OCI-LY1 (cell line): Measurements from ENCODE around the gene TAOK1.

ENCODE experiments used
- H2AFZ ChIP-seq: fragments of 200-600 bp; sonication (generic), shearing (Covaris generic); 2 replicates; pipeline ENCODE4 v1.6.0; 2014; ENCODE audit warnings: antibody characterized with exemption, mild to moderate bottlenecking, low read length
- H3F3A ChIP-seq: fragments of 200-600 bp; sonication (generic), shearing (Covaris generic); 2 replicates; pipeline ENCODE4 v1.6.0; 2014; ENCODE audit warnings: mild to moderate bottlenecking, antibody characterized with exemption, low read length, moderate library complexity; ENCODE audit not compliant: insufficient read depth
- H3K27ac ChIP-seq: fragments of 200-600 bp; sonication (generic); 2 replicates; pipeline ENCODE4 v1.5.1; 2014; ENCODE audit warnings: low read length, mixed run types, mild to moderate bottlenecking, low read depth; ENCODE audit not compliant: poor library complexity, severe bottlenecking
- H3K27me3 ChIP-seq: fragments of 200-600 bp; sonication (generic); 2 replicates; pipeline ENCODE4 v1.6.0; 2014; ENCODE audit warnings: antibody characterized with exemption, mild to moderate bottlenecking, low read length, moderate library complexity; ENCODE audit not compliant: insufficient read depth
- H3K36me3 ChIP-seq: fragments of 200-600 bp; sonication (generic); 2 replicates; pipeline ENCODE4 v1.6.1; 2014; ENCODE audit warnings: mild to moderate bottlenecking, antibody characterized with exemption, low read length, moderate library complexity, mixed read lengths; ENCODE audit not compliant: insufficient read depth
- H3K4me1 ChIP-seq: fragments of 200-600 bp; sonication (generic); 2 replicates; pipeline ENCODE4 v1.5.1; 2014; ENCODE audit warnings: mild to moderate bottlenecking, low read length, moderate library complexity; ENCODE audit not compliant: insufficient read depth, severe bottlenecking
- H3K4me2 ChIP-seq: fragments of 200-600 bp; sonication (generic), shearing (Covaris generic); 2 replicates; pipeline ENCODE4 v1.6.1; 2014; ENCODE audit warnings: low read length
- H3K4me3 ChIP-seq: fragments of 200-600 bp; sonication (generic); 2 replicates; pipeline ENCODE4 v1.5.1; 2014; ENCODE audit warnings: low read length, low read depth, mild to moderate bottlenecking, mixed read lengths; ENCODE audit not compliant: poor library complexity, severe bottlenecking
- H3K79me2 ChIP-seq: fragments of 200-600 bp; shearing (Covaris generic); 2 replicates; pipeline ENCODE4 v1.6.1; 2016; ENCODE audit warnings: mixed run types, low read length, mixed read lengths; ENCODE audit not compliant: insufficient read depth
- H3K9ac ChIP-seq: fragments of 200-600 bp; sonication (generic), shearing (Covaris generic); 2 replicates; pipeline ENCODE4 v1.6.1; 2014; ENCODE audit warnings: mild to moderate bottlenecking, low read length, mixed read lengths
- H3K9me2 ChIP-seq: fragments of 200-600 bp; sonication (generic), shearing (Covaris generic); 2 replicates; pipeline ENCODE4 v1.6.1; 2014; ENCODE audit warnings: low read depth, mild to moderate bottlenecking, low read length, mixed read lengths
- H3K9me3 ChIP-seq: fragments of 200-600 bp; shearing (Covaris generic); 2 replicates; pipeline ENCODE4 v1.6.1; 2014; ENCODE audit warnings: low read length, mixed read lengths
- H4K20me1 ChIP-seq: fragments of 200-600 bp; sonication (generic), shearing (Covaris generic); 2 replicates; pipeline ENCODE4 v1.6.0; 2016; ENCODE audit warnings: mild to moderate bottlenecking, low read length; ENCODE audit not compliant: insufficient read depth
- EZH2 ChIP-seq: fragments of 200-600 bp; sonication (generic), shearing (Covaris generic); IDR thresholded peaks from 2 replicates; pipeline ENCODE4 v1.8.0; 2017; ENCODE audit warnings: borderline replicate concordance, mixed run types, mild to moderate bottlenecking, antibody characterized with exemption, low read length, moderate library complexity, mixed read lengths
- TF ChIP-seq, protein P1 (sequence below): fragments of 200-600 bp; sonication (generic), shearing (Covaris generic); IDR thresholded peaks from 2 replicates; pipeline ENCODE4 v1.5.1; 2017; ENCODE audit warnings: mild to moderate bottlenecking, antibody characterized with exemption, low read length, moderate library complexity, mixed read lengths

TAOK1 gene

DNA sequence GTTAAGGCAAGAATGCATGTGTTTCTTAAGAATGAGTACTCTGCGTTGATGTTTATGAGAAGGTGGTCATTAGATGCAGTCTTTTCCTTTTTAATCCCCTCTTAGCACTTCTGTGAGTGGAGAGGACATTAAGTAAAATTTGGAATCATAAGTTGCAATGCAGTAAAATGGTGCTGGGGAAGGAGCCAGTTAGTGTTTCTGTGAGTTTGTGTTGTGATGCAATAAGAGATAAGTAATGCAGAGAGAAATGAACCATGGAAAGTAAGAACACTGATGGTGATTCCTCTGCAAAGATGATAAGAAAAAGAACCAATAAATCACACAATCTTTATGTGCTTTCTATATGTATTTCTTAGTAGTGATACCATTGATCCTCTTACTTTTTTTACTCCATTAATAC lies 156.7 kb downstream of the TAOK1 start:
- TF ChIP-seq, protein P1, sequence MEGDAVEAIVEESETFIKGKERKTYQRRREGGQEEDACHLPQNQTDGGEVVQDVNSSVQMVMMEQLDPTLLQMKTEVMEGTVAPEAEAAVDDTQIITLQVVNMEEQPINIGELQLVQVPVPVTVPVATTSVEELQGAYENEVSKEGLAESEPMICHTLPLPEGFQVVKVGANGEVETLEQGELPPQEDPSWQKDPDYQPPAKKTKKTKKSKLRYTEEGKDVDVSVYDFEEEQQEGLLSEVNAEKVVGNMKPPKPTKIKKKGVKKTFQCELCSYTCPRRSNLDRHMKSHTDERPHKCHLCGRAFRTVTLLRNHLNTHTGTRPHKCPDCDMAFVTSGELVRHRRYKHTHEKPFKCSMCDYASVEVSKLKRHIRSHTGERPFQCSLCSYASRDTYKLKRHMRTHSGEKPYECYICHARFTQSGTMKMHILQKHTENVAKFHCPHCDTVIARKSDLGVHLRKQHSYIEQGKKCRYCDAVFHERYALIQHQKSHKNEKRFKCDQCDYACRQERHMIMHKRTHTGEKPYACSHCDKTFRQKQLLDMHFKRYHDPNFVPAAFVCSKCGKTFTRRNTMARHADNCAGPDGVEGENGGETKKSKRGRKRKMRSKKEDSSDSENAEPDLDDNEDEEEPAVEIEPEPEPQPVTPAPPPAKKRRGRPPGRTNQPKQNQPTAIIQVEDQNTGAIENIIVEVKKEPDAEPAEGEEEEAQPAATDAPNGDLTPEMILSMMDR = no peak
- no peak for TF ChIP-seq EZH2
- H3K9me2 ChIP-seq = no peaks in the 10 kb centered on the region

DNA sequence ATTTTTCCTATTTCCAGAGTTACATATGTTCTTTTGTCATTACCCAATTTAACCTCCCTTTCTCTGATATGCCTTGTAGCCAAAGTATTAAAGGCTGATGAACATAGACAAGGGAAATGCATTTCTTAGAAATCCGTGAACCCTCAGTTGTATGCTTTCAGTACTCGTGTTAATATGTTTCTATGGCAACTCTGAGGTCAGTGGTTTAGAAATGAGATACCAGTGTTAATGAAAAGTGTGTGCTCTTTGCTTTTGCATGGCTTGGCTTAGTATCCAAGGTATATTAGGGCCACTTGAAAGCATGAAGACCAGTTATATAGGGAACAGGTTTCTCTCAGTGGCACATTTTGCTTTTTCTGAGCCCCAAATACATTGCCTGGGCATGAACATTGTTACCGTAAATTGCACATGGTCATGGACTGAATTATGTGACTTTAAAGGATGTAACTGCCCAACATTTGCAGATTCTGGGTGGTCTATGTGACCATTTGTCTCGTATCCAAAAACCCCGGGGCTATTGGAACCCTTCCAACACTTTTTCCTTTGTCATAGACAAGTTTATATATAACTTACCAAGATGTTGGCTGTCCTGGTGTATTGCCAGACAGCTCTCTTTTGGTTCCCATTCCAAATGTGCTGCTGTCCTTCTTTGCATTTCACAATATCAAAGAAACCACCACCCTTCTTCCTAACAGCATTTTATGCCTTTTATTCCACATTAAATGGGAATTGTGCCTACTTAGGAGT lies 159.2 kb downstream of the TAOK1 start:
- H3K36me3 ChIP-seq = peaks cover 7% of the 10 kb centered on the region; the same call in 1 of the 2 replicates
- H3F3A ChIP-seq = no peaks in the 10 kb centered on the region
- no peak overlapping the region for H3K4me2 ChIP-seq
- H3K9me3 ChIP-seq = no peaks in the 10 kb centered on the region
- H3K9ac ChIP-seq = no peak overlapping the region
- H3K4me1 ChIP-seq = no peaks in the 10 kb centered on the region
- no peaks in the 10 kb centered on the region for H3K27me3 ChIP-seq
- H4K20me1 ChIP-seq = no peaks in the 10 kb centered on the region
- no peak for TF ChIP-seq EZH2
- TF ChIP-seq, protein P1 = no peak
- H3K79me2 ChIP-seq = no peaks in the 10 kb centered on the region
- H3K9me2 ChIP-seq = no peaks in the 10 kb centered on the region
- no peak overlapping the region for H2AFZ ChIP-seq
- H3K4me3 ChIP-seq = no peak overlapping the region
- no peak overlapping the region for H3K27ac ChIP-seq

More for the DNA sequence above, 156.7 kb downstream of the TAOK1 start:
- H3K4me3 ChIP-seq = no peak overlapping the region
- no peak overlapping the region for H2AFZ ChIP-seq
- H3K36me3 ChIP-seq = peaks cover 27% of the 10 kb centered on the region
- no peak overlapping the region for H3K27ac ChIP-seq
- no peaks in the 10 kb centered on the region for H3F3A ChIP-seq
- H4K20me1 ChIP-seq = no peaks in the 10 kb centered on the region
- no peak overlapping the region for H3K9ac ChIP-seq
- no peaks in the 10 kb centered on the region for H3K4me1 ChIP-seq
- H3K27me3 ChIP-seq = no peaks in the 10 kb centered on the region
- H3K9me3 ChIP-seq = no peaks in the 10 kb centered on the region
- H3K79me2 ChIP-seq = no peaks in the 10 kb centered on the region
- H3K4me2 ChIP-seq = no peak overlapping the region

- Histone ChIP-seq H3K9ac (no peak overlapping the region), H3F3A (no peaks in the 10 kb centered on the region), H2AFZ (no peak overlapping the region), H3K36me3 (no peaks in the 10 kb centered on the region), H3K27ac (no peak overlapping the region), H3K4me1 (peaks cover 12% of the 10 kb centered on the region), H3K79me2 (no peaks in the 10 kb centered on the region), H4K20me1 (no peaks in the 10 kb centered on the region), H3K4me3 (no peak overlapping the region), H3K27me3 (no peaks in the 10 kb centered on the region), H3K9me3 (no peaks in the 10 kb centered on the region), H3K4me2 (no peak overlapping the region), H3K9me2 (no peaks in the 10 kb centered on the region)
- no peak for TF ChIP-seq EZH2
- TF ChIP-seq, protein P1 = no peak
These were observed 165.7 kb downstream of the TAOK1 start for GRCh38 chr17:29555840-29556239.
